GM12878 (cell line): Measurements from ENCODE around the gene OTOA.

ENCODE experiments used
- CHD1 ChIP-seq: IDR thresholded peaks from 2 replicates; pipeline ENCODE4 v1.6.1; 2012; ENCODE audit warnings: low read depth, low read length, improper control_type of control experiment
- KDM1A ChIP-seq: fragments of 200-600 bp; sonication (generic); IDR thresholded peaks from 2 replicates; pipeline ENCODE4 v1.6.1; 2016; ENCODE audit warnings: borderline replicate concordance
- MTA3 ChIP-seq: IDR thresholded peaks from 2 replicates; pipeline ENCODE4 v1.6.1; 2012; ENCODE audit warnings: low read length, inconsistent platforms, borderline replicate concordance
- POLR2A ChIP-seq: IDR thresholded peaks from 2 replicates; pipeline ENCODE4 v1.6.1; 2011; ENCODE audit warnings: low read depth, mild to moderate bottlenecking, low read length
- POLR2AphosphoS5 ChIP-seq: IDR thresholded peaks from 2 replicates; pipeline ENCODE4 v1.6.1; 2011; ENCODE audit warnings: mild to moderate bottlenecking, low read length, inconsistent platforms
- PRDM15 ChIP-seq: fragments of 450-650 bp; formaldehyde crosslinking; IDR thresholded peaks from 2 replicates; pipeline ENCODE4 v1.4.0; 2020; ENCODE audit warnings: mild to moderate bottlenecking, moderate library complexity
- SUPT20H ChIP-seq: IDR thresholded peaks from 2 replicates; pipeline ENCODE4 v1.6.1; 2011; ENCODE audit warnings: low read depth, mild to moderate bottlenecking, low read length, moderate library complexity, borderline replicate concordance; ENCODE audit not compliant: control insufficient read depth
- SUZ12 ChIP-seq: fragments of 200-600 bp; sonication (generic); IDR thresholded peaks from one replicate; pipeline ENCODE4 v1.6.1; 2018; ENCODE audit warnings: antibody characterized with exemption, mild to moderate bottlenecking; ENCODE audit not compliant: unreplicated experiment
- TCF3 ChIP-seq: IDR thresholded peaks from 2 replicates; pipeline ENCODE4 v1.6.1; 2012; ENCODE audit warnings: low read depth, mild to moderate bottlenecking, low read length, borderline replicate concordance; ENCODE audit not compliant: insufficient read depth
- TF ChIP-seq, protein P1 (sequence below), 3 experiments: IDR thresholded peaks in 2 of 3; conservative IDR thresholded peaks in 1 of 3; 2 replicates each; pipeline ENCODE4 v1.5.1; 2011; ENCODE audit warnings: low read depth in 3 of 3, low read length in 3 of 3, mild to moderate bottlenecking in 3 of 3, control low read depth in 2 of 3, moderate library complexity in 2 of 3, inconsistent platforms in 1 of 3, mixed read lengths in 1 of 3; ENCODE audit not compliant: control insufficient read depth in 2 of 3, insufficient read depth in 1 of 3; ENCODE audit errors: extremely low read depth in 1 of 3
- TF ChIP-seq, protein P2 (sequence below): IDR thresholded peaks from 2 replicates; pipeline ENCODE4 v1.6.1; 2012; ENCODE audit warnings: low read length, inconsistent platforms

DNA sequence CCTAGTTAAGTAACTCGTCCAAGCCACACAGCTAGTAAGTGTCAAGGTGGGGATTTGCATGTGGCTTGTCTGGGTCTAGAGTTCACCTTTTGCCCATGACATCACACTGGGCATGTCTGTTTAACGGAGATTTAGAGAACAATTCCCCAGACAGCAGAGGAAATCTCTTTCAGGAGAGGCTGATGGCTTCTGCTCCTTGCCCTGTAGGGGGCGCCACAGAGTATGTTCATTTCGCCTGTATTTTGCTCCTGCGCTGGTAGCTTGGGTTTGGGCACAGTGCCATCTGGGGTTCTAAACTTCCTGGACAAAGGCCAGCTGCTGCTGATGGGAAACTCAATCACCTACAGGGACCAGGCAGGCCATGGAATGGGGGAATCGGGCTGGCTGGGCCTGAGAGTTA, 20.4 kb downstream of the OTOA start:
- TF ChIP-seq MTA3 (no peak), POLR2A (no peak), POLR2AphosphoS5 (no peak), TCF3 (no peak), KDM1A (no peak), SUPT20H (no peak), SUZ12 (no peak), PRDM15 (CRISPR knock-in tag) (no peak), CHD1 (no peak)
- TF ChIP-seq, protein P1, sequence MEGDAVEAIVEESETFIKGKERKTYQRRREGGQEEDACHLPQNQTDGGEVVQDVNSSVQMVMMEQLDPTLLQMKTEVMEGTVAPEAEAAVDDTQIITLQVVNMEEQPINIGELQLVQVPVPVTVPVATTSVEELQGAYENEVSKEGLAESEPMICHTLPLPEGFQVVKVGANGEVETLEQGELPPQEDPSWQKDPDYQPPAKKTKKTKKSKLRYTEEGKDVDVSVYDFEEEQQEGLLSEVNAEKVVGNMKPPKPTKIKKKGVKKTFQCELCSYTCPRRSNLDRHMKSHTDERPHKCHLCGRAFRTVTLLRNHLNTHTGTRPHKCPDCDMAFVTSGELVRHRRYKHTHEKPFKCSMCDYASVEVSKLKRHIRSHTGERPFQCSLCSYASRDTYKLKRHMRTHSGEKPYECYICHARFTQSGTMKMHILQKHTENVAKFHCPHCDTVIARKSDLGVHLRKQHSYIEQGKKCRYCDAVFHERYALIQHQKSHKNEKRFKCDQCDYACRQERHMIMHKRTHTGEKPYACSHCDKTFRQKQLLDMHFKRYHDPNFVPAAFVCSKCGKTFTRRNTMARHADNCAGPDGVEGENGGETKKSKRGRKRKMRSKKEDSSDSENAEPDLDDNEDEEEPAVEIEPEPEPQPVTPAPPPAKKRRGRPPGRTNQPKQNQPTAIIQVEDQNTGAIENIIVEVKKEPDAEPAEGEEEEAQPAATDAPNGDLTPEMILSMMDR (IDR thresholded peaks at IDR 0.05 in 2 of 3, conservative IDR thresholded peaks at IDR 0.05 in 1 of 3; ENCODE audit: control insufficient read depth in 2 of 3, extremely low read depth in 1 of 3, insufficient read depth in 1 of 3, low read depth in 3 of 3, low read length in 3 of 3): peak; percentile 16 to 62 (median 54); a peak in 5 of 6 replicates
- TF ChIP-seq, protein P2, sequence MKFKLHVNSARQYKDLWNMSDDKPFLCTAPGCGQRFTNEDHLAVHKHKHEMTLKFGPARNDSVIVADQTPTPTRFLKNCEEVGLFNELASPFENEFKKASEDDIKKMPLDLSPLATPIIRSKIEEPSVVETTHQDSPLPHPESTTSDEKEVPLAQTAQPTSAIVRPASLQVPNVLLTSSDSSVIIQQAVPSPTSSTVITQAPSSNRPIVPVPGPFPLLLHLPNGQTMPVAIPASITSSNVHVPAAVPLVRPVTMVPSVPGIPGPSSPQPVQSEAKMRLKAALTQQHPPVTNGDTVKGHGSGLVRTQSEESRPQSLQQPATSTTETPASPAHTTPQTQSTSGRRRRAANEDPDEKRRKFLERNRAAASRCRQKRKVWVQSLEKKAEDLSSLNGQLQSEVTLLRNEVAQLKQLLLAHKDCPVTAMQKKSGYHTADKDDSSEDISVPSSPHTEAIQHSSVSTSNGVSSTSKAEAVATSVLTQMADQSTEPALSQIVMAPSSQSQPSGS: no peak
